Endothelial cell of umbilical vein (primary cell): ENCODE measurements around the gene CD300LG. TPM values are rescaled to one million over a fixed set of nuclear protein-coding genes. Genes with fewer than 3 reads are reported as not detected.

Source experiments
- BruUV-seq: library from RNA; stranded (reverse); fragments of 400-500 nt; replicated peaks from 2 replicates; lab custom pipeline; 2021; lab: Mats Ljungman, UMichigan
- CTCF ChIA-PET: fragments of 300-600, 350-600 bp; sonication (Branson Sonifier 250); formaldehyde crosslinking; loops from one replicate; lab custom pipeline; 2021; ENCODE audit warnings: antibody characterized with exemption, inconsistent platforms; lab: Charles Lee
- POLR2A ChIA-PET: fragments of 300-600, 350-600 bp; sonication (Branson Sonifier 250); formaldehyde crosslinking; loops from one replicate; lab custom pipeline; 2021; ENCODE audit warnings: antibody characterized with exemption, inconsistent platforms; lab: Charles Lee
- DNase-seq: peaks from one replicate; pipeline ENCODE4 v3.0.0-alpha.2; 2011; ENCODE audit warnings: low read depth, low spot score
- FAIRE-seq: peaks from 2 replicates; lab custom pipeline; 2011; peaks lifted over from hg19 to GRCh38; lab: Jason Lieb, UNC
- H2AFZ ChIP-seq: 2 replicates; pipeline ENCODE4 v1.6.0; 2012; ENCODE audit warnings: low read depth, low read length, control low read depth, inconsistent platforms
- H3K27ac ChIP-seq: 2 replicates; pipeline ENCODE4 v1.5.1; 2011; ENCODE audit warnings: low read depth, mild to moderate bottlenecking, control low read depth, low read length, moderate library complexity; ENCODE audit not compliant: insufficient read depth
- H3K27me3 ChIP-seq, 2 experiments: 2 replicates each; pipeline versions ENCODE4 v1.6.0 to v1.6.1; 2011; ENCODE audit warnings: low read length in 2 of 2, mixed read lengths in 1 of 2; ENCODE audit not compliant: control insufficient read depth in 2 of 2, insufficient read depth in 2 of 2
- H3K36me3 ChIP-seq, 2 experiments: 2 replicates in 1 of 2; 3 replicates in 1 of 2; pipeline ENCODE4 v1.5.1; 2011; ENCODE audit warnings: low read length in 2 of 2, mild to moderate bottlenecking in 1 of 2, moderate library complexity in 1 of 2; ENCODE audit not compliant: control insufficient read depth in 2 of 2, insufficient read depth in 2 of 2; ENCODE audit errors: extremely low read depth in 1 of 2
- H3K4me1 ChIP-seq: 3 replicates; pipeline ENCODE4 v1.5.1; 2011; ENCODE audit warnings: mild to moderate bottlenecking, low read length; ENCODE audit not compliant: control insufficient read depth, insufficient read depth; ENCODE audit errors: extremely low read depth
- H3K4me2 ChIP-seq: 2 replicates; pipeline ENCODE4 v1.6.1; 2011; ENCODE audit warnings: low read length, control low read depth, mixed read lengths; ENCODE audit not compliant: insufficient read depth
- H3K4me3 ChIP-seq, 3 experiments: fragments of 200-600 bp in 1 of 3; sonication (generic), shearing (Covaris generic) in 1 of 3; replicated peaks in 1 of 3; 2 replicates each; pipeline ENCODE4 v1.5.1; 2011 to 2016; ENCODE audit warnings: control low read depth in 3 of 3, low read length in 3 of 3, mild to moderate bottlenecking in 2 of 3, inconsistent platforms in 1 of 3, low read depth in 1 of 3, moderate library complexity in 1 of 3; ENCODE audit not compliant: insufficient read depth in 1 of 3
- H3K79me2 ChIP-seq: 2 replicates; pipeline ENCODE4 v1.6.0; 2012; ENCODE audit warnings: low read length, inconsistent platforms; ENCODE audit not compliant: control insufficient read depth, insufficient read depth
- H3K9ac ChIP-seq: replicated peaks from 2 replicates; pipeline ENCODE3; 2011; ENCODE audit warnings: low read length, control low read depth; ENCODE audit not compliant: insufficient read depth; ENCODE audit errors: extremely low read depth
- H3K9me1 ChIP-seq: replicated peaks from 3 replicates; pipeline ENCODE4 v1.6.0; 2011; ENCODE audit warnings: mild to moderate bottlenecking, low read length; ENCODE audit not compliant: control insufficient read depth, insufficient read depth; ENCODE audit errors: extremely low read depth
- H3K9me3 ChIP-seq: replicated peaks from 2 replicates; pipeline ENCODE4 v1.5.1; 2012; ENCODE audit warnings: low read length, inconsistent platforms; ENCODE audit not compliant: control insufficient read depth, insufficient read depth
- H4K20me1 ChIP-seq: replicated peaks from 2 replicates; pipeline ENCODE3; 2011; ENCODE audit warnings: mild to moderate bottlenecking, low read length; ENCODE audit not compliant: control insufficient read depth, insufficient read depth; ENCODE audit errors: extremely low read depth
- CTCF ChIP-seq, 2 donors: IDR thresholded peaks; 1 replicate in 1 of 2; 2 replicates in 1 of 2; pipeline ENCODE4 v1.5.1; 2011; ENCODE audit warnings: low read length in 2 of 2, mild to moderate bottlenecking in 2 of 2, moderate library complexity in 2 of 2, control low read depth in 1 of 2, inconsistent platforms in 1 of 2, low read depth in 1 of 2; ENCODE audit not compliant: insufficient read depth in 1 of 2; ENCODE audit errors: extremely low read depth in 1 of 2
- EZH2 ChIP-seq: IDR thresholded peaks from 2 replicates; pipeline ENCODE4 v1.6.1; 2012; ENCODE audit warnings: borderline replicate concordance, low read depth, mild to moderate bottlenecking, moderate library complexity, low read length, inconsistent platforms; ENCODE audit not compliant: severe bottlenecking
- FOS ChIP-seq: IDR thresholded peaks from 2 replicates; pipeline ENCODE4 v1.6.1; 2011; ENCODE audit warnings: mild to moderate bottlenecking, low read length, moderate library complexity, borderline replicate concordance; ENCODE audit not compliant: insufficient read depth
- GATA2 ChIP-seq: IDR thresholded peaks from 2 replicates; pipeline ENCODE4 v1.7.0; 2011; ENCODE audit warnings: low read depth, mild to moderate bottlenecking, moderate library complexity, mixed read lengths, low read length; ENCODE audit not compliant: insufficient read length, insufficient read depth
- JUN ChIP-seq: IDR thresholded peaks from 2 replicates; pipeline ENCODE4 v1.6.1; 2011; ENCODE audit warnings: borderline replicate concordance, low read depth; ENCODE audit not compliant: insufficient read length, insufficient read depth
- MAX ChIP-seq: IDR thresholded peaks from 2 replicates; pipeline ENCODE4 v1.6.1; 2011; ENCODE audit not compliant: insufficient read depth, insufficient read length
- MYC ChIP-seq: IDR thresholded peaks from one replicate; pipeline ENCODE4 v1.6.1; 2011; ENCODE audit warnings: mild to moderate bottlenecking, low read depth, low read length
- POLR2A ChIP-seq: IDR thresholded peaks from 2 replicates; pipeline ENCODE4 v1.6.1; 2012; ENCODE audit warnings: low read depth, mild to moderate bottlenecking, control low read depth, low read length
- POLR2AphosphoS5 ChIP-seq: IDR thresholded peaks from 2 replicates; pipeline ENCODE4 v1.6.1; 2012; ENCODE audit warnings: low read depth, mild to moderate bottlenecking, control low read depth, low read length, moderate library complexity; ENCODE audit not compliant: insufficient read depth
- dilution Hi-C: fragments of 300-500 bp; cut with MboI; formaldehyde crosslinking; loops from one replicate; pipeline ENCODE4 v1.15.0; 2019; ENCODE audit warnings: low sequenced_read_pairs; ENCODE audit not compliant: extremely low pct_ligation_motif_present
- intact Hi-C: fragments of 100-400 bp; cut with micrococcal nuclease; formaldehyde crosslinking; loops from one replicate; pipeline ENCODE4 v1.10.0; 2022
- polyA plus RNA-seq, 4 experiments: library from polyadenylated mRNA; depleted of rRNA in 3 of 4; stranded (reverse) in 3 of 4; unstranded in 1 of 4; fragments of >200 nt; gene quantifications; 2 replicates each; pipeline versions ENCODE4 v1.2.1 to v1.2.3, GENCODE V29; 2011 to 2012; ENCODE audit warnings: missing spikeins in 1 of 4
- total RNA-seq: library from RNA; stranded (reverse); gene quantifications from 2 replicates; pipeline ENCODE4 v1.2.3, GENCODE V29; 2021

CD300LG gene
- total and polyA plus RNA-seq, 2 donors (not counting 3 experiments of a cell fraction or from before 2014, with no cell fraction given): not detected

GRCh38 chr17:43898446-43898845 lies 51.5 kb downstream of the CD300LG start:
- H4K20me1 ChIP-seq: no peaks in the 10 kb centered on the region
- no peaks in the 10 kb centered on the region for H3K27me3 ChIP-seq
- H3K4me1 ChIP-seq: peaks cover 3% of the 10 kb centered on the region
- H3K9me1 ChIP-seq: no peaks in the 10 kb centered on the region
- intact Hi-C loops: no loop called here
- H3K4me3 ChIP-seq: no peak overlapping the region
- no peaks in the 10 kb centered on the region for H3K79me2 ChIP-seq
- H3K27ac ChIP-seq: no peak overlapping the region
- FAIRE-seq (no peak), DNase-seq (no peak)
- H2AFZ ChIP-seq: no peak overlapping the region
- no peak overlapping the region for H3K4me2 ChIP-seq
- TF ChIP-seq EZH2 (no peak), CTCF (IDR thresholded peaks at IDR 0.05; ENCODE audit: extremely low read depth in 1 of 2, insufficient read depth in 1 of 2, low read depth in 1 of 2, low read length in 2 of 2) (no peak), FOS (no peak), GATA2 (no peak), MAX (no peak), POLR2A (no peak), MYC (no peak), POLR2AphosphoS5 (no peak), JUN (no peak)
- ChIA-PET POLR2A (no interaction called here), CTCF (interaction anchor here (4.0 kb wide), 1 partner anchor 11 kb away, joined by 37 read pairs; no protein-coding TSS in a partner anchor)
- H3K9ac ChIP-seq: no peak overlapping the region
- BruUV-seq: no TSS peak
- dilution Hi-C loops: no loop called here
- no peaks in the 10 kb centered on the region for H3K36me3 ChIP-seq
- no peaks in the 10 kb centered on the region for H3K9me3 ChIP-seq
